HepG2 (cell line): Measurements from ENCODE around the gene SPTBN4. TPM values are rescaled to one million over a fixed set of nuclear protein-coding genes. Genes with fewer than 3 reads are reported as not detected.

ENCODE experiments used
- BCLAF1 ChIP-seq: fragments of 450-650 bp; IDR thresholded peaks from 2 replicates; pipeline ENCODE4 v1.6.1; 2017; ENCODE audit warnings: mild to moderate bottlenecking
- ERF ChIP-seq: IDR thresholded peaks from 2 replicates; pipeline ENCODE4 v1.6.1; 2018; ENCODE audit warnings: missing biosample characterization, missing genetic modification reagents
- GATAD2A ChIP-seq: IDR thresholded peaks from 2 replicates; pipeline ENCODE4 v1.6.1; 2016
- GMEB1 ChIP-seq: sonication (generic); formaldehyde crosslinking; IDR thresholded peaks from 2 replicates; pipeline ENCODE4 v1.5.1; 2020; ENCODE audit warnings: missing genetic modification reagents, mild to moderate bottlenecking, borderline replicate concordance
- HMG20A ChIP-seq: IDR thresholded peaks from 2 replicates; pipeline ENCODE4 v1.6.1; 2016; ENCODE audit warnings: borderline replicate concordance
- HNRNPLL ChIP-seq: fragments of 200-400 bp; formaldehyde crosslinking; IDR thresholded peaks from 2 replicates; pipeline ENCODE4 v1.6.1; 2017; ENCODE audit warnings: mild to moderate bottlenecking, low read depth, low read length; ENCODE audit not compliant: poor library complexity, severe bottlenecking
- KDM2A ChIP-seq: sonication (generic); formaldehyde crosslinking; IDR thresholded peaks from 2 replicates; pipeline ENCODE4 v1.4.0; 2020; ENCODE audit warnings: low read depth, missing genetic modification reagents, borderline replicate concordance
- NRL ChIP-seq: sonication (generic); formaldehyde crosslinking; IDR thresholded peaks from 2 replicates; pipeline ENCODE4 v1.5.0; 2020; ENCODE audit warnings: missing genetic modification reagents, mild to moderate bottlenecking, moderate library complexity, borderline replicate concordance
- PPARG ChIP-seq: conservative IDR thresholded peaks from 2 replicates; pipeline ENCODE4 v1.6.1; 2016; ENCODE audit warnings: missing biosample characterization, missing genetic modification reagents
- STAT6 ChIP-seq: sonication (generic); formaldehyde crosslinking; IDR thresholded peaks from 2 replicates; pipeline ENCODE4 v1.4.0; 2020; ENCODE audit warnings: missing genetic modification reagents, mild to moderate bottlenecking, borderline replicate concordance
- SYNCRIP ChIP-seq: fragments of 200-400 bp; formaldehyde crosslinking; IDR thresholded peaks from 2 replicates; pipeline ENCODE4 v1.6.1; 2018; ENCODE audit warnings: mild to moderate bottlenecking, low read depth, low read length; ENCODE audit not compliant: insufficient read depth
- ZBTB49 ChIP-seq: sonication (generic); formaldehyde crosslinking; IDR thresholded peaks from 2 replicates; pipeline ENCODE4 v1.4.0; 2020; ENCODE audit warnings: missing genetic modification reagents, borderline replicate concordance
- ZGPAT ChIP-seq: IDR thresholded peaks from 2 replicates; pipeline ENCODE4 v1.6.1; 2016; ENCODE audit warnings: mild to moderate bottlenecking
- ZNF234 ChIP-seq: sonication (generic); formaldehyde crosslinking; conservative IDR thresholded peaks from 2 replicates; pipeline ENCODE4 v1.5.1; 2020; ENCODE audit warnings: mild to moderate bottlenecking, missing genetic modification reagents
- polyA plus RNA-seq, 8 experiments: library from polyadenylated mRNA; depleted of rRNA in 3 of 8; stranded (reverse) in 7 of 8; unstranded in 1 of 8; fragments of >200 nt; fragmentation: Illumina TruSeq in 4 of 8; extraction: Trizol in 4 of 8; gene quantifications; 2 replicates each; pipeline versions ENCODE4 v1.2.1 to v1.2.3, GENCODE V29; 2011 to 2016; ENCODE audit warnings: low read depth in 4 of 8, missing spikeins in 1 of 8, mixed read lengths in 1 of 8; ENCODE audit not compliant: insufficient read depth in 1 of 8
- total RNA-seq, 5 experiments: library from RNA; depleted of rRNA; stranded (reverse); fragments of >200 nt; fragmentation: Illumina TruSeq; extraction: Trizol; gene quantifications; 2 replicates each; pipeline ENCODE4 v1.2.3, GENCODE V29; 2016; ENCODE audit warnings: low read depth in 1 of 5

Gene SPTBN4
- total and polyA plus RNA-seq, 2 of the 13 experiments (the other 11 are each of a cell fraction or from before 2014, with no cell fraction given): 0.11 TPM

- TF ChIP-seq STAT6 (CRISPR knock-in tag) (no peak), KDM2A (CRISPR knock-in tag) (peak; percentile 79; the same call in 1 of the 2 replicates), ERF (CRISPR knock-in tag) (0 out of 2 replicates have a peak, but pooled peaks have one; percentile 29), ZNF234 (CRISPR knock-in tag) (no peak), ZBTB49 (CRISPR knock-in tag) (0 out of 2 replicates have a peak, but pooled peaks have one; percentile 38), BCLAF1 (no peak), GMEB1 (CRISPR knock-in tag) (0 out of 2 replicates have a peak, but pooled peaks have one; percentile 21), GATAD2A (peak; percentile 65), PPARG (CRISPR knock-in tag) (peak; percentile 60; the same call in 1 of the 2 replicates), ZGPAT (CRISPR knock-in tag) (peak; percentile 56; the same call in 1 of the 2 replicates), NRL (CRISPR knock-in tag) (peak; percentile 22; the same call in 1 of the 2 replicates), HMG20A (no peak), HNRNPLL (peak; percentile 36), SYNCRIP (no peak)
Observed at GRCh38 chr19:40523322-40524047, 56.7 kb downstream of the SPTBN4 start (continued).
